ENCODE measurements around the gene TLL2. TPM values are rescaled to one million over a fixed set of nuclear protein-coding genes. Genes with fewer than 3 reads are reported as not detected.

The TLL2 gene
- total and polyA plus RNA-seq, 2 donors (not counting 3 experiments of a cell fraction or from before 2014, with no cell fraction given), result 0.03 to 0.20 TPM

GRCh38 chr10:96488161-96488935 is 25.4 kb downstream of the TLL2 start:
- Histone ChIP-seq H2AFZ (ENCODE audit: low read depth, low read length) (no peak overlapping the region), H4K20me1 (replicated peaks; ENCODE audit: control insufficient read depth, extremely low read depth, insufficient read depth, low read length) (no peaks in the 10 kb centered on the region), H3K4me2 (ENCODE audit: insufficient read depth, low read length) (no peak overlapping the region), H3K4me3 (replicated peaks in 1 of 3; ENCODE audit: insufficient read depth in 1 of 3, low read depth in 1 of 3, low read length in 3 of 3) (no peak overlapping the region), H3K36me3 (ENCODE audit: control insufficient read depth in 2 of 2, extremely low read depth in 1 of 2, insufficient read depth in 2 of 2, low read length in 2 of 2) (no peaks in the 10 kb centered on the region), H3K4me1 (ENCODE audit: control insufficient read depth, extremely low read depth, insufficient read depth, low read length) (no peaks in the 10 kb centered on the region), H3K27ac (ENCODE audit: insufficient read depth, low read depth, low read length) (no peak overlapping the region), H3K9me3 (replicated peaks; ENCODE audit: control insufficient read depth, insufficient read depth, low read length) (no peaks in the 10 kb centered on the region), H3K79me2 (ENCODE audit: control insufficient read depth, insufficient read depth, low read length) (no peaks in the 10 kb centered on the region), H3K9ac (replicated peaks; ENCODE audit: extremely low read depth, insufficient read depth, low read length) (no peak overlapping the region), H3K27me3 (ENCODE audit: control insufficient read depth in 2 of 2, insufficient read depth in 2 of 2, low read length in 2 of 2) (no peaks in the 10 kb centered on the region), H3K9me1 (replicated peaks; ENCODE audit: control insufficient read depth, extremely low read depth, insufficient read depth, low read length) (no peaks in the 10 kb centered on the region)
- dilution Hi-C loops (cut with MboI; ENCODE audit: extremely low pct_ligation_motif_present, low sequenced_read_pairs) (no loop called here), intact Hi-C loops (cut with micrococcal nuclease) (no loop called here)
- CTCF ChIA-PET, result interaction anchor here (1.3 kb wide), 1 partner anchor 19 kb away, joined by 3 read pairs; no protein-coding TSS in a partner anchor
- DNase-seq (ENCODE audit: low read depth, low spot score), result no peak
- BruUV-seq (replicated peaks), result no TSS peak
- POLR2A ChIA-PET, result no interaction called here
- TF ChIP-seq MAX (IDR thresholded peaks at IDR 0.05; ENCODE audit: insufficient read depth, insufficient read length) (no peak), MYC (IDR thresholded peaks at IDR 0.05; ENCODE audit: low read depth, low read length) (no peak), POLR2A (IDR thresholded peaks at IDR 0.05; ENCODE audit: low read depth, low read length) (no peak), JUN (IDR thresholded peaks at IDR 0.05; ENCODE audit: borderline replicate concordance, insufficient read depth, insufficient read length, low read depth) (no peak), FOS (IDR thresholded peaks at IDR 0.05; ENCODE audit: borderline replicate concordance, insufficient read depth, low read length) (no peak), POLR2AphosphoS5 (IDR thresholded peaks at IDR 0.05; ENCODE audit: insufficient read depth, low read depth, low read length) (no peak), GATA2 (IDR thresholded peaks at IDR 0.05; ENCODE audit: insufficient read depth, insufficient read length, low read depth, low read length) (no peak), CTCF (IDR thresholded peaks at IDR 0.05; ENCODE audit: extremely low read depth in 1 of 2, insufficient read depth in 1 of 2, low read depth in 1 of 2, low read length in 2 of 2) (no peak), EZH2 (IDR thresholded peaks at IDR 0.05; ENCODE audit: borderline replicate concordance, low read depth, low read length, severe bottlenecking) (no peak)
- no peak for FAIRE-seq
